ENCODE results near the gene TRIM29. TPM values are rescaled to one million over a fixed set of nuclear protein-coding genes. Genes with fewer than 3 reads are reported as not detected.

Gene TRIM29
- total RNA-seq, 2 experiments from 2014 or later, result not detected

DNA sequence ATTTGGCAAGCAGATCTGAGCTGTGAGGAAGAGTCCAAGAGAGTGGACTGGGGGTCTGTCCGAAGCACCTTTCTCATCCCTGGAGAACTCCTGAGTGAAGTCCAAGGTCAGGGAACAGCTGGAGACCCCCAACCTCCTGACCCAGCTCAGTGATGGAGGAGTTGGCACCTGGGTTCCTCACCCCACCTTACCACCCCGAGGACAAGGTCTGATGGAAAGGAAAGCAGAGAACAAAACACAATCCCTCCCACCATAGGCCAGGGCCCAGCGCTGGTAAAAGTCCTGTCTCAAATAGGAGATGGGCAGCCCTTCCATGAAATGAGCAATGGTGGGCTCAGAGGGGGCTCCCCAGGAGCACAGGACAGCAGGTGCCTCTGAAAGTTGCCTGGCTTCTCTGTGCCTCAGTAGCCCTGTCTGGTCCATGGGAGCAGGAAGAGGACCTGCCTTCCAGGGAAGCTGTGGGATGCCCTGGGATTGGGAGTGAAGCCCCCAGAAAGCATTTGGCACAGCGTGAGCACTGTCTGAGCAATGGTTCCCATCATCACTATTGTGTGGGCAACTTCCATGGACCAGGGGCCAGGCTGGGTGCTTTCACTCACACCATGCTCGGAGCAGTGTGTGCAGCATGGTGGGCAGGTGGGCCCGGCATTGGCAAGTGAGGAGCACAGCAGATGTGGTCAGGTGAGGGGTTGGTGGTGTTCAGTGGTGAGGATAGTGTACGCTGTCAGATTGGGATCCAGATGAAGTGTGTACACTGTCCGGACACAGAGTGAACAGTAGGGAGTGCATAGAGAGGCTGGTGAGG is 7.5 kb downstream of the TRIM29 start:
- H3K27ac Mint-ChIP-seq, result no peak overlapping the region
- Histone ChIP-seq H3K9me3 (ENCODE audit: control insufficient read depth in 1 of 2, insufficient read depth in 1 of 2, low read length in 2 of 2) (no peaks in the 10 kb centered on the region), H3K27me3 (ENCODE audit: control insufficient read depth in 1 of 2, insufficient read depth in 2 of 2, low read length in 2 of 2) (no peaks in the 10 kb centered on the region), H3K4me3 (ENCODE audit: low read length) (no peak overlapping the region), H3K4me1 (ENCODE audit: insufficient read depth, low read length) (no peaks in the 10 kb centered on the region), H3K36me3 (ENCODE audit: insufficient read depth, low read length) (no peaks in the 10 kb centered on the region), H3K27ac (ENCODE audit: low read depth in 1 of 2, low read length in 2 of 2) (no peak overlapping the region)
- ATAC-seq (ENCODE audit: poor library complexity) (no peak), DNase-seq (peak in 1 of 14 experiments; percentile 2)
- H3K9me3 Mint-ChIP-seq, result no peaks in the 10 kb centered on the region
- H3K4me3 Mint-ChIP-seq, result no peak overlapping the region
- TF ChIP-seq CTCF (IDR thresholded peaks at IDR 0.05), result no peak
- peaks cover 7% of the 10 kb centered on the region for H3K27me3 Mint-ChIP-seq
- CTCF ChIA-PET, result no interaction called here
- intact Hi-C loops (cut with DNase I, micrococcal nuclease), result no loop called here
- POLR2A ChIA-PET, result no interaction called here
- no peaks in the 10 kb centered on the region for H3K4me1 Mint-ChIP-seq (ENCODE audit: low read depth)
- no peaks in the 10 kb centered on the region for H3K36me3 Mint-ChIP-seq (ENCODE audit: low read depth)

DNA sequence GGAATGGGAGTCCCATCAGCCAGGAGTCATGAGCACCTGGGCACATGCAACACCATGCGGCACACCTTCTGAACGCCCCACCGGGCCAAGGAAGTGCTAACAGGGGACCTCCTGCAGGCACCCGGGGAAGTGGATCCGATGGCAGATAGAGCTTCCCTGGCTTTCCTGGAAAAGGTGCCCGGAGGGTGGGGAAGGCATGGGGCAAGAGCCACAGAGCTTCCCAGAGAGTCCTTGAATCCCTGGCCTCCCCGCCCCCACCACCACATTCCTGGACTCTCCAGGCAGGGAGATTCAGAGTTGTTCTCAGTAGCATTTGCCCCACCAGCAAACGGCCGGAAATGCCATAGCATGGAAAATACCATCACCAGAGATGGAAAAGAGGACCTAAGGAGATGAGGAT is 8.3 kb downstream of the TRIM29 start:
- Histone ChIP-seq H3K4me1 (ENCODE audit: insufficient read depth, low read length) (no peaks in the 10 kb centered on the region), H3K4me3 (ENCODE audit: low read length) (no peak overlapping the region), H3K27ac (ENCODE audit: low read depth in 1 of 2, low read length in 2 of 2) (no peak overlapping the region), H3K27me3 (ENCODE audit: control insufficient read depth in 1 of 2, insufficient read depth in 2 of 2, low read length in 2 of 2) (no peaks in the 10 kb centered on the region), H3K36me3 (ENCODE audit: insufficient read depth, low read length) (no peaks in the 10 kb centered on the region), H3K9me3 (ENCODE audit: control insufficient read depth in 1 of 2, insufficient read depth in 1 of 2, low read length in 2 of 2) (no peaks in the 10 kb centered on the region)
- Mint-ChIP-seq H3K27ac (no peak overlapping the region), H3K27me3 (peaks cover 7% of the 10 kb centered on the region), H3K4me3 (no peak overlapping the region), H3K9me3 (no peaks in the 10 kb centered on the region), H3K4me1 (ENCODE audit: low read depth) (no peaks in the 10 kb centered on the region), H3K36me3 (ENCODE audit: low read depth) (no peaks in the 10 kb centered on the region)
- intact Hi-C loops (cut with DNase I, micrococcal nuclease), result no loop called here
- CTCF ChIA-PET, result no interaction called here
- ATAC-seq (ENCODE audit: poor library complexity), result no peak
- DNase-seq, result no peak
- POLR2A ChIA-PET, result no interaction called here
- no peak for TF ChIP-seq CTCF (IDR thresholded peaks at IDR 0.05)

GRCh38 chr11:120128392-120129119 is 9.4 kb downstream of the TRIM29 start:
- Mint-ChIP-seq H3K4me1 (ENCODE audit: low read depth) (peaks cover 2% of the 10 kb centered on the region), H3K27ac (no peak overlapping the region), H3K36me3 (ENCODE audit: low read depth) (no peaks in the 10 kb centered on the region), H3K27me3 (peaks cover 9% of the 10 kb centered on the region), H3K4me3 (no peak overlapping the region), H3K9me3 (no peaks in the 10 kb centered on the region)
- ChIA-PET CTCF (no interaction called here), POLR2A (no interaction called here)
- H3K27ac ChIP-seq (ENCODE audit: low read depth in 1 of 2, low read length in 2 of 2), result no peak overlapping the region
- ATAC-seq (ENCODE audit: poor library complexity) (no peak), DNase-seq (no peak)
- H3K27me3 ChIP-seq (ENCODE audit: control insufficient read depth in 1 of 2, insufficient read depth in 2 of 2, low read length in 2 of 2), result no peaks in the 10 kb centered on the region
- no peaks in the 10 kb centered on the region for H3K9me3 ChIP-seq (ENCODE audit: control insufficient read depth in 1 of 2, insufficient read depth in 1 of 2, low read length in 2 of 2)
- no peak for TF ChIP-seq CTCF (IDR thresholded peaks at IDR 0.05)
- intact Hi-C loops (cut with DNase I, micrococcal nuclease), result no loop called here
- H3K36me3 ChIP-seq (ENCODE audit: insufficient read depth, low read length), result no peaks in the 10 kb centered on the region
- no peak overlapping the region for H3K4me3 ChIP-seq (ENCODE audit: low read length)
- H3K4me1 ChIP-seq (ENCODE audit: insufficient read depth, low read length), result no peaks in the 10 kb centered on the region

Data from CD4-positive, alpha-beta T cell (primary cell).